ENCODE data around the gene GALNT10.

GALNT10 gene

DNA sequence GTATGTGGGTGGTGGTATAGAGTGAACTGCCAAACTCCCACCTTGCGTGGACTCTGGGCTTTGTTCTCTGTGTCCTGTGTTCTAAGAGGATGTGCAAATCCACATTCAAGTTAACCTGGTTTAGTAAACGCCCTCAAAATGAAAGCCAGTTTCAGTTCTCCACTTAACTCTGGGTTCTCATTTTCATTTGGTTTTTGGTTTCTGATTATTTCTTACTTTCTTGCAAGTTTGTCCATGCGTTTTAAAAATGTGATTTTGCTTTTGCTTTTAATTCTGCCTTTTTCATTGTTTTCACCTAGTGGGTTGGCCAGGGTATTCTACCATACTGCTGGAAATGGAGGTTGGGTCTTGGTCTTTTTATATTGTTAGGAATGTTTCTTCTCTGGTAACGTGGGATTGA lies 38.2 kb downstream of the GALNT10 start:
- in situ Hi-C loops (cut with HindIII; ENCODE audit: low sequenced_read_pairs): no loop called here

DNA sequence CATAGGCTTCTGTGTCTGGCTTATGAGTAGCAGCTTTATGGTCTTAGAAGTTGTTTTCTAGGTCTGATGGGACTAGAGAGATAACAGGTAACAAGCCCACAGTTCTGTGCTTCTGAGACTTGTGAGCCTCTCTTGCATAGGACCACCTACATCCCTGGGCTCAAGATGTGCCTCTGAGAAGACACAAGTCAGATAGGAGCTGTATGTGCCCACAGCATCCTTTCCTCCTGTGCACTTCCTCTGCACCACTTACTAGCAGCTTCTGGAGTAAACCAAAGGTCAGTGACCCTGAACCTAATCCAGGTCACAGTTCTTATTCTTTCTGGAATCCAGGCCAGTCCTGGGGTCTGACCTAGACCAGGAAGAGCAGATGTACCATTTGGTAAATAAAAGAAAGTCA lies 40.0 kb downstream of the GALNT10 start:
- in situ Hi-C loops (cut with HindIII; ENCODE audit: low sequenced_read_pairs): loop anchor here (5.0 kb wide), 1 partner anchor 33 kb away; no protein-coding TSS in a partner anchor

DNA sequence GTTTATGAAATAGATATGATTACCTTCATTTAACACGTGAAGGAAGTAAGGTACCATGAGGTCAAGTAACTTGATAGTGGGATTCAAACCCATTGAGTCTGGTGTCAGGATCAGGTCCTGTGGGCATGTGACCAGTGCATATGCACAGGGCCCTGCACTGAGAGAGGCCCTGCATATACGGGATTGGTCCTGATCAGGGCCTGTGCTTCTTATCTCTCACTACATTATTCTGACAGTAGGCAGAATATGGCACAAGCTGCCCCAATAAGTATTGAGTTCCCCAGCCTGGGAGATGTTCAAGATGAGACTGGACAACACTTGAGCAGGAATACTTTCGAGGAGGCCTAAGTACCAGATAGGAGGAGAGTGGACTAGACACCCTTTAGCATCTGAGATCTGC lies 44.0 kb downstream of the GALNT10 start:
- in situ Hi-C loops (cut with HindIII; ENCODE audit: low sequenced_read_pairs): loop anchor here (5.0 kb wide), 1 partner anchor 37 kb away; no protein-coding TSS in a partner anchor

DNA sequence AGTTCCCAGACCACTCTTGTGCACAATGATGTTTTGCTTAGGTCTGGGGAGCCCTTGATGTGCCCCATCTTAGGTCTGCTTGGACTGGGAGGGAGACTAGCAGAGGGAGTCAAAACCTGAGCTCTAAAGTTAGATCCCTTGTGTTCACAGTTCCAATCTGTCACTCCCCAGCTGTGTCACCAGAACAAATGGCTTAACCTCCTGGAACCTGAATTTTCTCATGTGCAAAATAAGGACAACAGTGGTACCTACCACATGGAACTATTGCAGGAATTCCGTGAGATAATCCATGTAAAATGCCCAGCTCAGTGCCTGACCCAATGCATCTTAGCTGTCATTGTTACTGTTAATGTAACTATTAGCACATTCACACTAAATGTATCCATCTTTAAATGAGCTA lies 45.5 kb downstream of the GALNT10 start:
- in situ Hi-C loops (cut with HindIII; ENCODE audit: low sequenced_read_pairs): no loop called here

DNA sequence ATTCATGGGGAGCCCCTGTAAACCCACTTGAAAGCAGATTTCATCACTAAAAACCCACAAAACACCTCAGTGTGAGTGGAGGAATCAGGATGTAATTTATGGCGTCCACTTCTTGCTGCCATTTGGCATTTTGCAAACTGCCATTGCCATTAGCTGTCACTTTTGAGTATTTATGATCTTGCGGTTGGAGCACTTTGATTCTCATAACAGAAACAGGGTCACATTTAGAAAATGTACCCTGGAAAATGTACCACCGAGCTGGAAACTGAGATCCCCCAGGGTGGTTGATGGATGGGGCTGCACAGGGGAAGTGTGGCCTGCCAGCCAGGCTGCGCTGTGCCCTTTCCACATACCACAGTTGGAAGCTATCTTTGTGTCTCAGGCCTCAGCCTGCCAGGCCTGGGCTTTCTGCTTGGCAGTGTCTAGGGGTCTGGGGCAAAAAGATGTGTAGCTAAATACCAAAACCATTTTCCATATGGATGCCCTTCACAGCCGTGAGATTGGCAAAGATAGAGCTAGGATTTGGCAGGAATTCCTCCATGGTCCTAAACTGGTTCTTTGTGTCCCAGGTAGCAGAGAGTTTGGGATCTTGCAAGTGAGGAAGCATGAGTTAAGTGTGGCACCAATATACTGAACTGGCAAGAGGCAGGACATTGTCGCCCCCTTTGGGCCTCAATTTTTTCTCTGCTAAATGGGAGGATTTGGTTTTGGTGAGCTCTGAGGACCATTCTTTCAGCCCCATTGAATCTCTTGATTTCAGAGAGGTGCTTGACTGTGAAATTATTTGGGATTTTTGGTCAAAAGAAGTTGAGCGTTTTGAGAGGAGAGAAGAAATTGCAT lies 46.2 kb downstream of the GALNT10 start:
- in situ Hi-C loops (cut with HindIII; ENCODE audit: low sequenced_read_pairs): no loop called here

DNA sequence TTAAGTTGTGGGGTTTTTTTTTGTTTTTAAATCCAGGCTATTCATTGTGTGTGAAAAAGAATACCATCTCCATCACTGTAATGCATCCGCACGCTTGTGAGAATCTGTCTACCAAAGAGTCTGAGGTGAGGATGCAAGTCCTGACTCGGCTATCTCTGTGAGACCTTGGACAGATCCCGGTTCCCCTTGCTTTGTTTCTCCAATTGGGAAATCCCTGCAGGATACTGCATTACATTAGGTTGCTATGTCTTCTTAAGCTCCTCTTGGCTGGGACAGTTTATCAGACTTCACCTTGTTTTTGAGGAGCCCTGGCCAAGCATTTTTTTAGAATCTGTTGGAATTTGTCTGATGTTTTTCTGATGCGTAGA lies 46.8 kb downstream of the GALNT10 start:
- in situ Hi-C loops (cut with HindIII; ENCODE audit: low sequenced_read_pairs): no loop called here

DNA sequence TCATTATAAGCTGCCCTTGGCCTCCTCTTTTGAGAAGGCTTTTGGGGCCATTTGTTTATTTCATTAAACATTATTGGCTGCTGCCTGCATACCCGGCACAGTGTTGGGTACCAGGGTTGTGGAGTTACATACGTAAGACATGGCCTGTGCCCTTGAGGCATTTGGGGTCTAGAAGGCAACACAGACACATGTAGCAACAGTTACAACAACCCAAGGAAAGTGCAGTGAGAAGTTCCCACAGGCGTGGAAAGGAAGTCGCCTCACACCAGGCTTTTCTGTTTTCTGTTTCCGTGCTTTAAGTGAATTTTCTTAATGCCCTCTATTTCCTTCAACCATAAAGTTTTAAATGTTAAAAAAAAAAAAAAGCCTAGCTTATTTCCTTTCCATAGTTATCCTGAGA lies 47.4 kb downstream of the GALNT10 start:
- in situ Hi-C loops (cut with HindIII; ENCODE audit: low sequenced_read_pairs): no loop called here

DNA sequence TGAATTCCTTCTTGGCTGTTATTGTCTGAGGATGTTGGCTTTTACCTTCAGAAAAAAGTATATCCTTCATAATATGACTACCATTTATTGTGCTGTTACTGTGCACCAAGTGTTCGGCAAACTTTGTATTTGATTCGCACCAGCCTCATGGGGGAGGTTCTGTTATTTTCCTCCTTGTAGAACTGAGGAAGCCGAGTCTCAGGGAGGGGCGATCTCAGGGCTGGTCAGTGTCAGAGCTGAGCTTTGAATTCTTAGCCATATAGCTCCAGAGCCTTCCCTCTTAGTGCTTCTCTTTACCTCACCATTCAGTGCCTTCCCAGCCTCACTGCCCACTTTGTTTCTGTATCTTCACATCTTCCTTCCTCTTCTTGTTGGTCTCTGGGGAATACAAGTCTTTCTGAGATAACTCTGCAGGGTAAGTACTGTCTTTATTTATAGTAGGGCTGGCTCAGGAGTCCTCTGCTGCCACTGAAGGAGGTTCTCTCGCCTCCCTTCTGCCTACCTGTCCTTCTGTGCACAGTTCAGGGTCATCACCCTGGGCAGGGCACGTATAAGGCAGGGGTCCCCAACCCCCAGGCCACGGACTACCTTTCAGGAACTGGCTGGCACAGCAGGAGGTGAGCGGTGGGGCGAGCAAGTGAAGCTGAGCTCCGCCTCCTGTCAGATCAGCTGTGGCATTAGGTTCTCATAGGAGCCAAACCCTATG lies 48.4 kb downstream of the GALNT10 start:
- in situ Hi-C loops (cut with HindIII; ENCODE audit: low sequenced_read_pairs): no loop called here

DNA sequence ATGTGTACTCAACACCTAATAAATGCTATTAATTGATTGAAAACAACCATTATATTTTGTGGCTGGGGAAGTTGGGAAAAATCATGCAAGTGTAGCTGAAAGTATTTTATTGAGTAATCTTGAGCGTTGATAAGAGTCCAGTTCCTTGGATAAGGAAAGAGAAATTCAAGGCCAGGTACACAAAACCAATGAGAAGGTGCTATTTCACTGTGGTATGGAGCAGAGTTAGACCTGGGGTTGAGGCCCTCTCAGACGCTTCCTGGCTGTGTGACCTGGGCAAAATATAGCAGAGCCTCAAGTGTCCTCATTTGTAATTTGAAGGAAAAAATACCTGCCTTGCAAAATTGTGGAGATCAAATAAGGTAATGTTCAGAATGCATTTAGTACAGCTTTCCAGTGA lies 50.1 kb downstream of the GALNT10 start:
- in situ Hi-C loops (cut with HindIII; ENCODE audit: low sequenced_read_pairs): no loop called here

DNA sequence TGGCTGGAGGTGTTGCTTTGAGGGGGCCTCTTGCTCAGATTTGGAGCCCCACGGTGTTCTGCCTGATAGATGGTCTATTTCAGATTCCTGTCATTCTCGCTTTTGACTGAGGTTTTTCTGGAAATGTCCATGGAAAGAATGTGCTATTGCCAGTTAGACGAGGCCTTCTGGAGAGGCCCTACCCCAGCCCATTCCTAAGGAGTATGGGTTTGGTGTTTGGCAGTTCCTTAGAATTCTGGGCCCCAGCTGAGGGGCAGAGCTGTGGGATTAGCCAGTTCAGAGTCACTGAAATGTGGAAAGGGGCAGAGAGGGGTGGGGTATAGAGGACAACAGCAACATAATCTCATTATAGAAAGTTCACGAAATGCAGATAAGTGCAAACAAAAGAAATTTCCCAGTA lies 50.5 kb downstream of the GALNT10 start:
- in situ Hi-C loops (cut with HindIII; ENCODE audit: low sequenced_read_pairs): no loop called here

DNA sequence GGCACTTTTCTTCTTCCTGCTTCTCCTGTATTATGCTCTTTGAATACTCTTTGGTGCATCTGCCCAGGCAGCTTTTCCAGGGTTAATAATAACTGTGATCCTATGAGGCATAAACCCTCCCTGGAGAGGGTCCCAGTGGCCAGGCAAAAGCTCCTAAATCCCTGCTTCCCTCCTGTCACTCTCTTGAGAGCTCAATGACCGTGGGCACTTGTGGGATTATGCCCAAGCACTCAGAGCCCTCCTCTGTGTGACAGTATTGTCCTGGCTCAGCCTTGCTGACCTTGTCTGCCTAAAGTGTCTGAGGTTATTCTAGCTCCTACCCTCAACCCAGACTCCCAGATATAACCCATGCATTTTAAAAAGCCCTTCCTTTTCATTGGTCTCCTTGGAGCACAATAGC lies 51.9 kb downstream of the GALNT10 start:
- in situ Hi-C loops (cut with HindIII; ENCODE audit: low sequenced_read_pairs): no loop called here

DNA sequence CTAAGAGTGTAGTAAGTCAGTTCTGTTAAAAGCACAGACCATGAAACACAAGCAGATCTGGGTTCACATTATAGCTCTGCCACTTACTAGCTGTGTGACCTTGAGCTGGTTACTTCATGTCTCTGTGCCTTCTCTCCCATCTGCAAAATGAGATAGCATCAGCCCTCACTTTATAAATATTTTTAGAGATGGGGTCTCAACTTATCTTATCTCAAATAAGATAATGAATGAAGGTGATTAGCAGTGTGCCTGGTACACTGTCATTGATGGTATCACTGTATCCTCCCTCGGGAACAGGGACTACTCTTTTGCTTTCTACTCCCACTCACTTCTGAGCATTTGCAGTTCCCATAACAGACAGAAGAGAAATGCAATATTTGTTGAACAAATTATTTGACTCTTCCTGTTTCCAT lies 52.4 kb downstream of the GALNT10 start:
- in situ Hi-C loops (cut with HindIII; ENCODE audit: low sequenced_read_pairs): no loop called here

DNA sequence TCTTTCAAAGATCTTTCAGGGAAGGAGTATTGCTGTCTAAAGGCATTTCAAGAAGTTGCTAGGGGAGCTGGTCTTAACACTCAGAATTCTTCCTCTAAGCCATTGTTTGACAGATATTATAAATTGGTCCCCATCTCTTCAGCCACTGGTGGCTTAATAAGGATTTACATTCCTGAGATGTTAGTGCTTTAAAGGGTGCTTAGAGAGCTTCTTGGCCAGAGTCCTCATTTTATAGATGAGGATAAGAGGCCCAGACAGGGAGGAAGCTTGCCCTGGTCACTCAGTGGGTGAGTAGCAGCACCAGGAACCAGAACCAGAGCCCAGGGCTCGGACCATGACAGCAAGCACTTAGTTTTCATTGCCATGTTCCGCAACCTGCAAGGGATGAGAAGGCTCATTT lies 53.2 kb downstream of the GALNT10 start:
- in situ Hi-C loops (cut with HindIII; ENCODE audit: low sequenced_read_pairs): no loop called here

DNA sequence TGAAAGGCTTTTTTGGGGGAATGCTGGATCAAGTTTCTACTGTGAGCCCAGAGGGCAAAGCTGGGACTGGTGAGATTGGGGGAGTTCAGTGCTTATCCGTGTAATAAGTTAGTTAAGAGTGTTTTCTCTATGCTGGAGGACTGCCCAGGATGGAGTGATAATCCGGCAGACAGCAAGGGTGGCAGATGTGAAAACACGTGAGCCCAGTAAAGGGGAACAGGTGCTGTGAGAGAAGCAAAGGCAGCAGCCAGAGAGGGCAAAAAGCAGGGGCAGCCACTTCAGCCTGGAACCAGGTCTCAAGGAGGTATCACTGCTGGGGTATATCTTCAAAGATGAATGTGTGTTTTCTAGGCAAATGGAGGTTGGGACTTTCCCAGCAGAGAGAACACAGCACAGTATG lies 53.9 kb downstream of the GALNT10 start:
- in situ Hi-C loops (cut with HindIII; ENCODE audit: low sequenced_read_pairs): no loop called here

DNA sequence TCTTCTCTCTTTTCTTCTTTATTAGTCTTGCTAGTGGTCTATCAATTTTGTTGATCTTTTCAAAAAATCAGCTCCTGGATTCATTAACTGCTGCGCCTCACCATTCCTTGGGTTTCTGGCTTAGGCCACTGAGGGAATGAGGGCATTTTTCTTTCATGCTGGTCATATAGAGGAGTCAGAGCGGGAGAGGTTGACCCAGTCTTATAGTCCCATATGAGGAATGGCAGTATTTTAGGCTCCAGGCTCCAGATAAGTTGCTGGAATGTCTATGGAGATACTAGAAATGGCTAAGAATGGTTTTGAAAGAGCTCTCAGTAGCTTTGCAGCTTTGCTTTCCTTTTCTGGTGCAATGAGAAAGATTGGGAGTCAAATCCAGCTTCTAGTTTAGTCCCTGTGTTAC lies 58.2 kb downstream of the GALNT10 start:
- in situ Hi-C loops (cut with HindIII; ENCODE audit: low sequenced_read_pairs): no loop called here

DNA sequence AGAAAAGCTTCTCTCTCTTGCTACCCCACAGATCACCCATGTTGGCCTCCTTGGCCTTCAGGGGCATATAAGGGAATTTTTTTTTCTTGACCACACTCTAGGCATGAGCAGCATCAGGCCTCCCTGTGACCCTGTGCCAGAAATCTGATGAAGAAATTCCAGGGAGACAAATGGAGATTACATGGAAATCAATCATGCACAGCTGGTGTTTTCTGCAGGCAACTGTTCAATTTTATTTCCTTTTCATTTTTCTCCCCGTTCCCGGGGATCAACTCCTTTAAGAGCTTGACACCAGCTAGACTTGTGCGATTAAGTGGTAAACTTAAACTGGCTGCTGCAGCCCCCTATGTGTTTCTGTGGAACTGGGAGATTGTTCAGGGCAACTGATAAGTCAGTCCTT lies 59.3 kb downstream of the GALNT10 start:
- in situ Hi-C loops (cut with HindIII; ENCODE audit: low sequenced_read_pairs): no loop called here

DNA sequence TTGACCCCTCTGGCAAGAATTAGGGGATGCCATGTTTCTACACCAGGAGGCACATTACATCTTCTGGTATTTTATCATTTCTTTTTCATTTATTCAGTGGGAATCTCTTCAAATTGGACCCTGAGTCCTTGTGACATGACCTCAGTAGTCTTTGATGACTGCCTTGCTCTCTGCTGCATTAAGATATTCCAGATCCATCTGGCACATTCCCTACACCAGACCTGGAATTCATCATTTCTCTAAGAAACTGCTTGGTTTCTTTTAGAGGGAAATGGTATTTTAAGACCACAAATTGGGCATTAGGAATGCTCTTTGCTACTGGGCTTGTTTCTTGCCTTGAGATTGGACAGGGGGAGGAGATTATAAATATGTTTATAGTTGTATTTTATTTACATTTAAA lies 61.0 kb downstream of the GALNT10 start:
- in situ Hi-C loops (cut with HindIII; ENCODE audit: low sequenced_read_pairs): no loop called here

DNA sequence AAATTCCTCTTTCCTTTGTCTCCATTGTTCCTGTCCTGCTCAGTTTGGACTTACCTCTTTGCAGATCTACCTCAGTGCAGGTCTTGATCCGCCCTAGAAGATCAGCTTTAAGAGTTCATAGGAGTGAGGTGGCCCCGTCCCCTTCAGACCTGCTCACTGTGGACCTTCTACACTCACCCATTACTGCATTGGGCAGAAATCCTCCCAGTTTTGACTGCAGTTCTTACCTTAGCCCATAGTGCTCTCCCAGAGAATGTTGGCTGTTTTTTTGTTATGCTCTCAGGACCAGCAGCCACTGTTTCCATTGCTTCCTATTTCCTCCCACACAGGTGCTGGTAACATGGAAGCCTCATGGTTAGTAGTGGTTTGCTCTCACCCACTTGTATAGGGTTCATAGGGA lies 63.3 kb downstream of the GALNT10 start:
- in situ Hi-C loops (cut with HindIII; ENCODE audit: low sequenced_read_pairs): no loop called here

DNA sequence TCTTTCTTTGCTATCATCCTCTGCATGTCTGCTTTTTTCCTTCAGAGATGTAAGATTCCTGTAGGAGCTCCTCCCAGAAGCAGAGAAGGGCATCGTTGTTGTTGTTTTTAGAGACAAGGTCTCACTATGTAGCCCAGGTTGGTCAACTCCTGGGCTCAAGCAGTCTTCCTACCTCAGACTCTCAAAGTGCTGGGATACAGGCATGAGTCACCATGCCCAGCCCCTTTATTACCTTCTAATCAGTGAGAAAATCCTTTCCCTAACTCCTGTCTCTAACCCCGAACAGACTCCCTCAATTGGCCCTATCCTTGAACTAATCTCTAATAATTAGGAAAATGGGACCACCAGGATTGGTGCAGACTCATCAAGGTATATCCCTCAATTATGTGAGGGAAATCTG lies 64.4 kb downstream of the GALNT10 start:
- in situ Hi-C loops (cut with HindIII; ENCODE audit: low sequenced_read_pairs): no loop called here

DNA sequence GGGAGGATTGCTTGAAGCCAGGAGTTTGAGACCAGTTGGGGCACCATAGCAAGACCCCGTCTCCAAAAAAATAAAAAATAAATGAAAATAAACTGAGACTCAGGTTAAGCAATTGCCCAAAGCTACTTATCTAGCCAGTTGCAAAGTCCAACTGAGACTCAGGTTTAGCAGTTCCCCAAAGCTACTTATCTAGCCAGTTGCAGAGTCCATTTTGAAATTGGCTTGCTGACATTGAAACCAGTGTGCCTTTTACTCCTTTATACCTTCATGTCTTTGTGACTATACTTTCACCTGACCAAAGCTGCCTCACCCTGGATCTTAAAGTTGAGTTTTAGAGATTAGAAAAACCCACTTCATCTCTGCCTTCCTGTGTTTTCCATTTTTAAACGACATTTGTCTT lies 66.5 kb downstream of the GALNT10 start:
- in situ Hi-C loops (cut with HindIII; ENCODE audit: low sequenced_read_pairs): no loop called here

DNA sequence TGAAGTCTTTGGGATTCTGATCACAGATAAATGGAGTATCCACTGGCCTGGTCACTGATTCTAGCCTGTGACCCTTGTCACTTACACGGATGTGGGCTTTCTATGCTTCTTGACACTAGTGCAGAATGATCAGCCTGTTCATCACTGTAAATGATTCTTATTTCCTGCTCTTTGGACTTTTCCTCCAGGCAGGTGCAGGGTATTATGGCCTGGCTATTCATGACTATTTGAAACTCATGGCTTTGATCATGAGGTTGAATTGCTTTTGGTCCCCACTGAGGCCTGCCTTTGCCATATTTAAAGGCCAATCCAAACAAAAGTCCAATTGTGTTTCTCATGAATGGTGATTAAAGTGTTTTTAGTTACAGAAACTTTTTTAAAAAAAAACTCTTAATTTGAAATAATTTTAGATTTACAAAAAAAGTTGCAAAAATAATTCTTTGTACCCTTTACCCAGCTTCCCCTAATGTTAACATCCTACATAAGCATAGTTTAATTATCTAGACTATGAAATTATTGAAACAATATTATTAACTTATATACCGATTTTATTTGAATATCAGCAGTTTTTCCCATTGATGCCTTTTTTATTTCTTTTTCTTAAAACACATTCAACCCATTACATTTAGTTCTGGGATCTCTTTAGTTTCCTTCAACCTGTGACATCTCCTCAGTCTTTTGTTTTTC lies 68.1 kb downstream of the GALNT10 start:
- in situ Hi-C loops (cut with HindIII; ENCODE audit: low sequenced_read_pairs): no loop called here
